ENCODE results near the gene CALN1. TPM values are rescaled to one million over a fixed set of nuclear protein-coding genes. Genes with fewer than 3 reads are reported as not detected.

The CALN1 gene
- polyA plus RNA-seq, 4 donors = under 0.01 to 0.07 (median 0.06) TPM; not detected in 1

- Histone ChIP-seq H3K9me3 (ENCODE audit: control insufficient read depth in 2 of 2, insufficient read depth in 1 of 2, low read depth in 1 of 2, low read length in 1 of 2) (no peaks in the 10 kb centered on the region), H3K27ac (ENCODE audit: low read depth in 1 of 3, low read length in 2 of 3) (no peak overlapping the region), H3K4me1 (ENCODE audit: control insufficient read depth in 3 of 3, insufficient read depth in 2 of 3, low read depth in 1 of 3, low read length in 2 of 3) (no peaks in the 10 kb centered on the region), H3K27me3 (ENCODE audit: control insufficient read depth in 3 of 3, insufficient read depth in 3 of 3, low read length in 3 of 3) (no peaks in the 10 kb centered on the region), H3K4me3 (ENCODE audit: low read depth in 1 of 3, low read length in 3 of 3) (no peak overlapping the region), H3K36me3 (ENCODE audit: control insufficient read depth in 3 of 3, insufficient read depth in 2 of 3, low read depth in 1 of 3, low read length in 3 of 3) (no peaks in the 10 kb centered on the region)
- 49 to 66% (median 61%) methylated on average over 7 of the region's 7 CpGs for WGBS, 3 donors
- FAIRE-seq (no peak), DNase-seq (no peak)
These were observed 435.5 kb downstream of the CALN1 start for GRCh38 chr7:71976645-71977044.

- no peaks in the 10 kb centered on the region for H3K36me3 ChIP-seq (ENCODE audit: control insufficient read depth in 3 of 3, insufficient read depth in 2 of 3, low read depth in 1 of 3, low read length in 3 of 3)
- H3K4me3 ChIP-seq (ENCODE audit: low read depth in 1 of 3, low read length in 3 of 3) = no peak overlapping the region
- no peaks in the 10 kb centered on the region for H3K27me3 ChIP-seq (ENCODE audit: control insufficient read depth in 3 of 3, insufficient read depth in 3 of 3, low read length in 3 of 3)
- H3K4me1 ChIP-seq (ENCODE audit: control insufficient read depth in 3 of 3, insufficient read depth in 2 of 3, low read depth in 1 of 3, low read length in 2 of 3) = no peaks in the 10 kb centered on the region
- no peak for DNase-seq
- H3K27ac ChIP-seq (ENCODE audit: low read depth in 1 of 3, low read length in 2 of 3) = no peak overlapping the region
- FAIRE-seq = no peak
- 85 to 91% (median 87%) methylated on average over 7 of the region's 7 CpGs for WGBS, 3 donors
- no peaks in the 10 kb centered on the region for H3K9me3 ChIP-seq (ENCODE audit: control insufficient read depth in 2 of 2, insufficient read depth in 1 of 2, low read depth in 1 of 2, low read length in 1 of 2)
These were observed 437.5 kb downstream of the CALN1 start for GRCh38 chr7:71974611-71975010.

- Histone ChIP-seq H3K27me3 (ENCODE audit: control insufficient read depth in 3 of 3, insufficient read depth in 3 of 3, low read length in 3 of 3) (no peaks in the 10 kb centered on the region), H3K9me3 (ENCODE audit: control insufficient read depth in 2 of 2, insufficient read depth in 1 of 2, low read depth in 1 of 2, low read length in 1 of 2) (peaks cover 0 to 1% of the 10 kb centered on the region in 2 donors), H3K4me1 (ENCODE audit: control insufficient read depth in 3 of 3, insufficient read depth in 2 of 3, low read depth in 1 of 3, low read length in 2 of 3) (no peaks in the 10 kb centered on the region), H3K36me3 (ENCODE audit: control insufficient read depth in 3 of 3, insufficient read depth in 2 of 3, low read depth in 1 of 3, low read length in 3 of 3) (no peaks in the 10 kb centered on the region), H3K4me3 (ENCODE audit: low read depth in 1 of 3, low read length in 3 of 3) (no peak overlapping the region), H3K27ac (ENCODE audit: low read depth in 1 of 3, low read length in 2 of 3) (no peak overlapping the region)
- FAIRE-seq (no peak), DNase-seq (no peak)
- WGBS, 3 donors = 50 to 65% (median 59%) methylated on average over 7 of the region's 7 CpGs
These were observed 439.6 kb downstream of the CALN1 start for GRCh38 chr7:71972534-71972933.

GRCh38 chr7:71970725-71971124 is 441.4 kb downstream of the CALN1 start:
- 70 to 79% (median 74%) methylated on average over 3 of the region's 3 CpGs for WGBS, 3 donors
- Histone ChIP-seq H3K27me3 (ENCODE audit: control insufficient read depth in 3 of 3, insufficient read depth in 3 of 3, low read length in 3 of 3) (no peaks in the 10 kb centered on the region), H3K36me3 (ENCODE audit: control insufficient read depth in 3 of 3, insufficient read depth in 2 of 3, low read depth in 1 of 3, low read length in 3 of 3) (no peaks in the 10 kb centered on the region), H3K4me3 (ENCODE audit: low read depth in 1 of 3, low read length in 3 of 3) (no peak overlapping the region), H3K9me3 (ENCODE audit: control insufficient read depth in 2 of 2, insufficient read depth in 1 of 2, low read depth in 1 of 2, low read length in 1 of 2) (peaks cover 0 to 1% of the 10 kb centered on the region in 2 donors), H3K27ac (ENCODE audit: low read depth in 1 of 3, low read length in 2 of 3) (no peak overlapping the region), H3K4me1 (ENCODE audit: control insufficient read depth in 3 of 3, insufficient read depth in 2 of 3, low read depth in 1 of 3, low read length in 2 of 3) (no peaks in the 10 kb centered on the region)
- FAIRE-seq (no peak), DNase-seq (no peak)

- DNase-seq = no peak
- Histone ChIP-seq H3K9me3 (ENCODE audit: control insufficient read depth in 2 of 2, insufficient read depth in 1 of 2, low read depth in 1 of 2, low read length in 1 of 2) (no peaks in the 10 kb centered on the region), H3K4me1 (ENCODE audit: control insufficient read depth in 3 of 3, insufficient read depth in 2 of 3, low read depth in 1 of 3, low read length in 2 of 3) (no peaks in the 10 kb centered on the region), H3K4me3 (ENCODE audit: low read depth in 1 of 3, low read length in 3 of 3) (no peak overlapping the region), H3K27me3 (ENCODE audit: control insufficient read depth in 3 of 3, insufficient read depth in 3 of 3, low read length in 3 of 3) (no peaks in the 10 kb centered on the region), H3K27ac (ENCODE audit: low read depth in 1 of 3, low read length in 2 of 3) (no peak overlapping the region), H3K36me3 (ENCODE audit: control insufficient read depth in 3 of 3, insufficient read depth in 2 of 3, low read depth in 1 of 3, low read length in 3 of 3) (no peaks in the 10 kb centered on the region)
- 89 to 94% (median 92%) methylated on average over 3 of the region's 3 CpGs for WGBS, 3 donors
- no peak for FAIRE-seq
These were observed 449.5 kb downstream of the CALN1 start for GRCh38 chr7:71962636-71963035.

- Histone ChIP-seq H3K9me3 (ENCODE audit: control insufficient read depth in 2 of 2, insufficient read depth in 1 of 2, low read depth in 1 of 2, low read length in 1 of 2) (no peaks in the 10 kb centered on the region), H3K27ac (ENCODE audit: low read depth in 1 of 3, low read length in 2 of 3) (no peak overlapping the region), H3K36me3 (ENCODE audit: control insufficient read depth in 3 of 3, insufficient read depth in 2 of 3, low read depth in 1 of 3, low read length in 3 of 3) (no peaks in the 10 kb centered on the region), H3K4me1 (ENCODE audit: control insufficient read depth in 3 of 3, insufficient read depth in 2 of 3, low read depth in 1 of 3, low read length in 2 of 3) (no peaks in the 10 kb centered on the region), H3K27me3 (ENCODE audit: control insufficient read depth in 3 of 3, insufficient read depth in 3 of 3, low read length in 3 of 3) (no peaks in the 10 kb centered on the region), H3K4me3 (ENCODE audit: low read depth in 1 of 3, low read length in 3 of 3) (no peak overlapping the region)
- no peak for FAIRE-seq
- WGBS, 3 donors = 75 to 90% (median 84%) methylated on average over 4 of the region's 4 CpGs
- no peak for DNase-seq
These were observed 450.9 kb downstream of the CALN1 start for GRCh38 chr7:71961283-71961682.

- DNase-seq (no peak), FAIRE-seq (no peak)
- 93 to 94% (median 93%) methylated on average over 17 of the region's 17 CpGs for WGBS, 3 donors
- H3K27ac ChIP-seq (ENCODE audit: low read depth in 1 of 3, low read length in 2 of 3) = no peak overlapping the region
- H3K4me1 ChIP-seq (ENCODE audit: control insufficient read depth in 3 of 3, insufficient read depth in 2 of 3, low read depth in 1 of 3, low read length in 2 of 3) = no peaks in the 10 kb centered on the region
- H3K4me3 ChIP-seq (ENCODE audit: low read depth in 1 of 3, low read length in 3 of 3) = no peak overlapping the region
- H3K27me3 ChIP-seq (ENCODE audit: control insufficient read depth in 3 of 3, insufficient read depth in 3 of 3, low read length in 3 of 3) = no peaks in the 10 kb centered on the region
- no peaks in the 10 kb centered on the region for H3K9me3 ChIP-seq (ENCODE audit: control insufficient read depth in 2 of 2, insufficient read depth in 1 of 2, low read depth in 1 of 2, low read length in 1 of 2)
- H3K36me3 ChIP-seq (ENCODE audit: control insufficient read depth in 3 of 3, insufficient read depth in 2 of 3, low read depth in 1 of 3, low read length in 3 of 3) = no peaks in the 10 kb centered on the region
These were observed 470.0 kb downstream of the CALN1 start for GRCh38 chr7:71942115-71942514.

GRCh38 chr7:71937840-71938371 is 474.2 kb downstream of the CALN1 start:
- no peaks in the 10 kb centered on the region for H3K27me3 ChIP-seq (ENCODE audit: control insufficient read depth in 3 of 3, insufficient read depth in 3 of 3, low read length in 3 of 3)
- peaks cover 1 to 6% of the 10 kb centered on the region in 2 donors for H3K9me3 ChIP-seq (ENCODE audit: control insufficient read depth in 2 of 2, insufficient read depth in 1 of 2, low read depth in 1 of 2, low read length in 1 of 2)
- no peak overlapping the region for H3K27ac ChIP-seq (ENCODE audit: low read depth in 1 of 3, low read length in 2 of 3)
- H3K4me3 ChIP-seq (ENCODE audit: low read depth in 1 of 3, low read length in 3 of 3) = no peak overlapping the region
- no peaks in the 10 kb centered on the region for H3K4me1 ChIP-seq (ENCODE audit: control insufficient read depth in 3 of 3, insufficient read depth in 2 of 3, low read depth in 1 of 3, low read length in 2 of 3)
- DNase-seq = no peak
- 72 to 89% (median 83%) methylated on average over 4 of the region's 4 CpGs for WGBS, 3 donors
- FAIRE-seq = no peak
- no peaks in the 10 kb centered on the region for H3K36me3 ChIP-seq (ENCODE audit: control insufficient read depth in 3 of 3, insufficient read depth in 2 of 3, low read depth in 1 of 3, low read length in 3 of 3)

- FAIRE-seq (no peak), DNase-seq (no peak)
- no peaks in the 10 kb centered on the region for H3K27me3 ChIP-seq (ENCODE audit: control insufficient read depth in 3 of 3, insufficient read depth in 3 of 3, low read length in 3 of 3)
- no peak overlapping the region for H3K4me3 ChIP-seq (ENCODE audit: low read depth in 1 of 3, low read length in 3 of 3)
- peaks cover 1 to 6% of the 10 kb centered on the region in 2 donors for H3K9me3 ChIP-seq (ENCODE audit: control insufficient read depth in 2 of 2, insufficient read depth in 1 of 2, low read depth in 1 of 2, low read length in 1 of 2)
- H3K27ac ChIP-seq (ENCODE audit: low read depth in 1 of 3, low read length in 2 of 3) = no peak overlapping the region
- WGBS, 3 donors = 91 to 97% (median 97%) methylated on average over 5 of the region's 5 CpGs
- H3K36me3 ChIP-seq (ENCODE audit: control insufficient read depth in 3 of 3, insufficient read depth in 2 of 3, low read depth in 1 of 3, low read length in 3 of 3) = no peaks in the 10 kb centered on the region
- no peaks in the 10 kb centered on the region for H3K4me1 ChIP-seq (ENCODE audit: control insufficient read depth in 3 of 3, insufficient read depth in 2 of 3, low read depth in 1 of 3, low read length in 2 of 3)
These were observed 476.5 kb downstream of the CALN1 start for GRCh38 chr7:71935674-71936073.
